GM12878 (cell line): ENCODE measurements around the gene SIRT5.

ENCODE experiments used
- ATF7 ChIP-seq: fragments of 450-650 bp; IDR thresholded peaks from 2 replicates; pipeline ENCODE4 v1.6.1; 2016; ENCODE audit warnings: low read depth, mild to moderate bottlenecking
- CEBPB ChIP-seq, 2 experiments: fragments of 150-350 bp in 1 of 2; IDR thresholded peaks; 2 replicates each; pipeline ENCODE4 v1.6.1; 2012 to 2014; ENCODE audit warnings: low read depth in 2 of 2, low read length in 2 of 2, borderline replicate concordance in 1 of 2, inconsistent platforms in 1 of 2
- CREM ChIP-seq: IDR thresholded peaks from 2 replicates; pipeline ENCODE4 v1.6.1; 2014; ENCODE audit warnings: antibody characterized with exemption, low read depth
- HDAC2 ChIP-seq: fragments of 200-600 bp; sonication (generic); IDR thresholded peaks from 2 replicates; pipeline ENCODE4 v1.6.1; 2017
- JUND ChIP-seq: IDR thresholded peaks from 2 replicates; pipeline ENCODE4 v1.6.1; 2012; ENCODE audit warnings: low read depth, mild to moderate bottlenecking, low read length, improper control_type of control experiment, moderate library complexity
- POLR2A ChIP-seq: IDR thresholded peaks from 2 replicates; pipeline ENCODE4 v1.6.1; 2011; ENCODE audit warnings: low read depth, mild to moderate bottlenecking, low read length
- POLR2AphosphoS5 ChIP-seq: IDR thresholded peaks from 2 replicates; pipeline ENCODE4 v1.6.1; 2011; ENCODE audit warnings: mild to moderate bottlenecking, low read length, inconsistent platforms
- SMAD5 ChIP-seq: IDR thresholded peaks from 2 replicates; pipeline ENCODE4 v1.6.1; 2016; ENCODE audit warnings: antibody characterized with exemption, low read depth
- TF ChIP-seq, protein P1 (sequence below): IDR thresholded peaks from 2 replicates; pipeline ENCODE4 v1.6.1; 2011; ENCODE audit warnings: mild to moderate bottlenecking, low read depth, low read length, moderate library complexity; ENCODE audit not compliant: insufficient replicate concordance

- TF ChIP-seq ATF7 (no peak), HDAC2 (no peak), CREM (no peak), CEBPB (IDR thresholded peaks at IDR 0.05; ENCODE audit: borderline replicate concordance in 1 of 2, low read depth in 2 of 2, low read length in 2 of 2) (no peak), POLR2AphosphoS5 (no peak), JUND (no peak), POLR2A (no peak), SMAD5 (no peak)
- TF ChIP-seq, protein P1, sequence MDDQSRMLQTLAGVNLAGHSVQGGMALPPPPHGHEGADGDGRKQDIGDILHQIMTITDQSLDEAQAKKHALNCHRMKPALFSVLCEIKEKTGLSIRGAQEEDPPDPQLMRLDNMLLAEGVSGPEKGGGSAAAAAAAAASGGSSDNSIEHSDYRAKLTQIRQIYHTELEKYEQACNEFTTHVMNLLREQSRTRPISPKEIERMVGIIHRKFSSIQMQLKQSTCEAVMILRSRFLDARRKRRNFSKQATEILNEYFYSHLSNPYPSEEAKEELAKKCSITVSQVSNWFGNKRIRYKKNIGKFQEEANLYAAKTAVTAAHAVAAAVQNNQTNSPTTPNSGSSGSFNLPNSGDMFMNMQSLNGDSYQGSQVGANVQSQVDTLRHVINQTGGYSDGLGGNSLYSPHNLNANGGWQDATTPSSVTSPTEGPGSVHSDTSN = no peak
These were observed 14.3 kb upstream of the SIRT5 start for GRCh38 chr6:13559968-13560650.
